ENCODE measurements around the gene RAB13.
A peak's percentile ranks its signal among the peaks of the same experiment; 100 is the strongest.

The RAB13 gene

DNA sequence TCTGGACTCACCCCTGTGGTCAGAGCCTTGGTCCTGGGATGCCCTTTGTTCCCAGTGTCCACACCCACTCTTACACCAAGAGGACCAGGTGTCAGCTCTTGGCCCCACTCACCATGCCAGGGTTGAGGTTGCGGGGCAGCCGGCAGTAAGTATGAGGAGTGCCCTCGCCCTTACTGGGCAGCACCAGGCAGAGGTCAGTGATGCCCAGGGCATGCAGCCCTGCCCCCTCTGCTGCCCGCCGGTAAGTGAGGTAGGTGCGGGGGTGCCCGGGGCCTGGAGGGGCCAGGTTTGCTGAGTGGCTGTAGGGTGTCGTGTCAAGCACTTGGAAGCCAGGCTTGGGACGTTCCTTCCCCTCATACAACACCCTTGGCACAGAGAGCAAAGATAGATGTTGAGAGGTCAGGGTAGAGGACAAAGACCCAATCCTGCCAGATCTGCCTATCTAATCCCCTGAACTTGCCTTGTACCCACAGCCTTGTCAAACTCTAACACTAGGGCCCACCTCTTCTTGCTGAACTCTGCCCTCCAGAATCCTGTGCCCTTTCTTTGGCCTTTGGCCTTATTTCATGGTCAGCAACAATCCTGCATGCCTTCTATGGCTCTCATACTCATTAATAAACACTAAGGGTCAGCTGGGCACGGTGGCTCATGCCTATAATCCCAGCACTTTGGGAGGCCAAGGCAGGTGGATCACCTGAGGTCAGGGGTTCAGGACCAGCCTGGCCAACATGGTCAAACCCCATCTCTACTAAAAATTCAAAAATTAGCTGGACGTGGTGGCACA lies 43.2 kb downstream of the RAB13 start:
- H3K27ac Mint-ChIP-seq: no peak overlapping the region
- no peaks in the 10 kb centered on the region for H3K27me3 Mint-ChIP-seq (ENCODE audit: low read depth)
- H3K4me1 Mint-ChIP-seq: peaks cover 10% of the 10 kb centered on the region
- TF ChIP-seq, protein P1, sequence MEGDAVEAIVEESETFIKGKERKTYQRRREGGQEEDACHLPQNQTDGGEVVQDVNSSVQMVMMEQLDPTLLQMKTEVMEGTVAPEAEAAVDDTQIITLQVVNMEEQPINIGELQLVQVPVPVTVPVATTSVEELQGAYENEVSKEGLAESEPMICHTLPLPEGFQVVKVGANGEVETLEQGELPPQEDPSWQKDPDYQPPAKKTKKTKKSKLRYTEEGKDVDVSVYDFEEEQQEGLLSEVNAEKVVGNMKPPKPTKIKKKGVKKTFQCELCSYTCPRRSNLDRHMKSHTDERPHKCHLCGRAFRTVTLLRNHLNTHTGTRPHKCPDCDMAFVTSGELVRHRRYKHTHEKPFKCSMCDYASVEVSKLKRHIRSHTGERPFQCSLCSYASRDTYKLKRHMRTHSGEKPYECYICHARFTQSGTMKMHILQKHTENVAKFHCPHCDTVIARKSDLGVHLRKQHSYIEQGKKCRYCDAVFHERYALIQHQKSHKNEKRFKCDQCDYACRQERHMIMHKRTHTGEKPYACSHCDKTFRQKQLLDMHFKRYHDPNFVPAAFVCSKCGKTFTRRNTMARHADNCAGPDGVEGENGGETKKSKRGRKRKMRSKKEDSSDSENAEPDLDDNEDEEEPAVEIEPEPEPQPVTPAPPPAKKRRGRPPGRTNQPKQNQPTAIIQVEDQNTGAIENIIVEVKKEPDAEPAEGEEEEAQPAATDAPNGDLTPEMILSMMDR (IDR thresholded peaks at IDR 0.05; ENCODE audit: unreplicated experiment in 3 of 3): no peak
- no peaks in the 10 kb centered on the region for H3K9me3 Mint-ChIP-seq
- peaks cover 19% of the 10 kb centered on the region for H3K36me3 Mint-ChIP-seq (ENCODE audit: low read depth)
- no peak overlapping the region for H3K4me3 Mint-ChIP-seq

DNA sequence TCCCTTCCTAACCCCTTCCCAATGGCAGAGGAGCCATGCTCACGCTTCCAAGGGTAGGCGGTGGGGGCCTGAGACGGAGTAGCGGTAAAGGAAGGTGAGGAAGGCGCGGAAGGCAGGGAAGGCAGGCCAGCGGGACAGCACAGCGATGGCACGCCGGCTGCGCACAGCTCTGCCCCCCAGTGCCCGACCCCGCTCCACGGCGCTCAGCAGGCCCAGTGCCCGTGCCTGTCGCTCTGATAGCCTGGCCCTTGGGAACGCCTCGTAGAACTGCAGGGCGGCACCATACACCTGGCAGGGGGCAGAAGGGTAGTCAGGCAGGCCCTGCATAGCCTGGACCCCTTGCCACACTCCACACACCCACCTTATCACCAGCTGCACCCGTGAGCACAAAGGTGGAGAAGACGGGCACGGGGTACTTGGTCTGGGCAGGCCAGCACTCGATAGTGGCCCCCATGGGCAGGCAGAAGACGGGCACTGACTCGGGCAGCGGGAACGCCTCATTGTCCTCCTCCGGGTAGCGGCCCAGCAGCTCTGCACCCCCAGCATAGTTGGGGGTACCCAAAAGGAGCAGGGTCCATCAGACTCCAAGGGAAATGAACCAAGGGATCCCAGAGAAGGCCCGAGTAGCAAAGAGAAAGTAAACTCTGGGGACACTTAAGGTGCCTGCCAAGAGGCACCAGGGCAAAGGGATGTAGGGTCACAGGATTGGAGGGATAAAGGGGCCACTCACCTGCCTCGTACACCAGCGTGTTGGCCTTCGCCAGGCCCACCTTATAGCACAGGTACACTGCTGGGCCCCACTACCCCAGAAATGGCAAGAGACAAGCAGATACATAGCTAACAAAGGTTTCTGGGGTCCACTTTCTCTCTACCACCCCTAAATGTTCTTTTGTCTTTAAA lies 44.1 kb downstream of the RAB13 start:
- peak overlapping the region in 1 of 3 experiments; percentile 43 for H3K4me3 Mint-ChIP-seq
- H3K27me3 Mint-ChIP-seq (ENCODE audit: low read depth): no peaks in the 10 kb centered on the region
- TF ChIP-seq, protein P1 (IDR thresholded peaks at IDR 0.05; ENCODE audit: unreplicated experiment in 3 of 3): no peak
- peaks cover 26% of the 10 kb centered on the region for H3K36me3 Mint-ChIP-seq (ENCODE audit: low read depth)
- H3K9me3 Mint-ChIP-seq: no peaks in the 10 kb centered on the region
- H3K27ac Mint-ChIP-seq: no peak overlapping the region
- peaks cover 10% of the 10 kb centered on the region for H3K4me1 Mint-ChIP-seq

DNA sequence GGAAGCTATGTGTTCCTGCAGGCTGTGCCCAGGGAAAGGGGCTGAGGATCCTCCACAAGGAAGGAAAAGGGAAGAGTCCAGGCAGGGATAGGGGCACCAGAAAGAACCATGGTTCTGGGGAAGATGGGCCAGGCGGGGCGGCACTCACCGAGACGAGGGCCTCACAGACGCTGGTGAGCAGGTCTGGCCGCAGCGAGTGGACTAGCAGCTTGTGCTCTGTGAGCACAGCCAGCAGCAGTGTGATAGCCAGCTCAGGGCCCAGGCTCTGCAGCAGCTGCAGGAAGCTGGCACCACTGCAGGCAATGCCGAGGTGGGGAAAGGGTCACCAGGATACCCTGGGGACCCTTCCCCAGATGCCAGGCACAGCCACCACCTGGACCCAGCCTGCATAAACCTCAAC lies 45.4 kb downstream of the RAB13 start:
- H3K27me3 Mint-ChIP-seq (ENCODE audit: low read depth): no peaks in the 10 kb centered on the region
- H3K9me3 Mint-ChIP-seq: no peaks in the 10 kb centered on the region
- no peak overlapping the region for H3K27ac Mint-ChIP-seq
- peaks cover 37% of the 10 kb centered on the region for H3K36me3 Mint-ChIP-seq (ENCODE audit: low read depth)
- H3K4me1 Mint-ChIP-seq: peaks cover 10% of the 10 kb centered on the region
- TF ChIP-seq, protein P1 (IDR thresholded peaks at IDR 0.05; ENCODE audit: unreplicated experiment in 3 of 3): no peak
- H3K4me3 Mint-ChIP-seq: no peak overlapping the region

DNA sequence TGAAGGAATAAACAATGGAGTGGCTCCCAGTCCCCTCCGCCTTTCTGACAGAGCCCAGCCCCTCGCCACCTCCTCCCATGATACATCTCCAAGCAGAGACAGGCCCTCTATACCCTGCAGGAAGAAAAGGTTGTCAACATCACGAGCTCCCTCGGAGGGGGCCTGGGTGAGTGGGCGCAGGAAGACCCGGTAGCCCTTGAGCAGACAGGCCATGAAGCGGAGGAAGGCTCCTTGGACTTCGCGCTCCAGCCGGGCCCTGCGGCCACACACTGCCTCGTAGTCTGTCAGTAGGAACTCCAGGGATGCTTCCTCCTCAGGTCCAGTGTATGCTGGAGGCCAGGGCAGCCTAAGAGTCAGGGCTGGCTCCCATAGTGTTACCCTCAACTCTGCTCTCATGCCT lies 46.7 kb downstream of the RAB13 start:
- H3K27me3 Mint-ChIP-seq (ENCODE audit: low read depth): no peaks in the 10 kb centered on the region
- H3K9me3 Mint-ChIP-seq: no peaks in the 10 kb centered on the region
- TF ChIP-seq, protein P1 (IDR thresholded peaks at IDR 0.05; ENCODE audit: unreplicated experiment in 3 of 3): no peak
- no peak overlapping the region for H3K4me3 Mint-ChIP-seq
- peaks cover 44% of the 10 kb centered on the region for H3K36me3 Mint-ChIP-seq (ENCODE audit: low read depth)
- no peak overlapping the region for H3K27ac Mint-ChIP-seq
- peaks cover 2% of the 10 kb centered on the region for H3K4me1 Mint-ChIP-seq

DNA sequence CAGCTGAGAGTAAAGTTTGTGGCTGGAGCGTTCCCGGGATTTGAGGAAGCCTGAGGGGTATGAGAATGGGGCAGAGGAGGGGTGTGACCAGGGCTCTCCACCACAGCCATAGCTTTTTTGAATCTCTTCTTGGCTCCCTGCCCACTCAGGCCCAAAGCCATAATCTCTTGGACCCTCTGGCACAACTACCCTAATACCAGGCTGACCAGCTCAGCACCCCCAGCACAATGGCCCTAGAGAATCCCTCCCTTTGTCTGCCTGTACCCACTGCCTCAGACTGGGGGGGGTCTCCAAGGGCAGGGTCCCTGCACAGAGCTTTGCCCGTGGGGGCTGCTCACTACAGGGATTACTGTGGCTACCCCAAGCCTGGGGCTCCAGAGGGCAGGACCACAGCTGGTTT lies 47.1 kb downstream of the RAB13 start:
- H3K36me3 Mint-ChIP-seq (ENCODE audit: low read depth): peaks cover 47% of the 10 kb centered on the region
- H3K27ac Mint-ChIP-seq: no peak overlapping the region
- no peak overlapping the region for H3K4me3 Mint-ChIP-seq
- no peaks in the 10 kb centered on the region for H3K27me3 Mint-ChIP-seq (ENCODE audit: low read depth)
- TF ChIP-seq, protein P1 (IDR thresholded peaks at IDR 0.05; ENCODE audit: unreplicated experiment in 3 of 3): no peak
- no peaks in the 10 kb centered on the region for H3K9me3 Mint-ChIP-seq
- no peaks in the 10 kb centered on the region for H3K4me1 Mint-ChIP-seq

All from nephron (organoid).